Body of pancreas (tissue), 4 donors: Measurements from ENCODE around the gene TPO. TPM values are rescaled to one million over a fixed set of nuclear protein-coding genes. Genes with fewer than 3 reads are reported as not detected.

ENCODE experiments used
- ATAC-seq: fragments of 150-250 bp; one replicate; pipeline ENCODE4 v1.9.1; 2016
- DNase-seq, 4 donors: peaks; one replicate each; pipeline ENCODE4 v3.0.0-alpha.2; 2019
- H3K27ac ChIP-seq, 4 donors: fragments of 200-600 bp; sonication (generic); 1 replicate in 3 of 4; 2 replicates in 1 of 4; pipeline versions ENCODE4 v1.5.1 to v1.6.1; 2016 to 2019; ENCODE audit warnings: mild to moderate bottlenecking in 1 of 4, mixed read lengths in 1 of 4, moderate library complexity in 1 of 4
- H3K27me3 ChIP-seq, 2 donors: fragments of 200-600 bp; sonication (generic); one replicate each; pipeline ENCODE4 v1.6.0; 2016; ENCODE audit warnings: mild to moderate bottlenecking in 1 of 2
- H3K36me3 ChIP-seq, 2 donors: fragments of 200-600 bp; sonication (generic); replicated peaks in 1 of 2; 2 replicates each; pipeline ENCODE4 v1.5.1; 2016; ENCODE audit warnings: low read depth in 2 of 2; ENCODE audit not compliant: insufficient read depth in 1 of 2
- H3K4me1 ChIP-seq: fragments of 200-600 bp; sonication (generic); one replicate; pipeline ENCODE4 v1.6.0; 2016
- H3K4me3 ChIP-seq, 2 donors: fragments of 200-600 bp; sonication (generic); 1 replicate in 1 of 2; 2 replicates in 1 of 2; pipeline ENCODE4 v1.5.1; 2016 to 2019
- H3K9me3 ChIP-seq, 3 donors: fragments of 200-600 bp; sonication (generic); 1 replicate in 2 of 3; 2 replicates in 1 of 3; pipeline ENCODE4 v1.5.1; 2016
- POLR2A ChIP-seq, 3 donors: fragments of 450-650 bp; IDR thresholded peaks; one replicate each; pipeline ENCODE4 v1.6.1; 2016; ENCODE audit warnings: antibody characterized with exemption in 3 of 3, mild to moderate bottlenecking in 2 of 3
- WGBS, 2 donors: methylation state at CpG; one replicate each; pipeline ENCODE4 v1.1.5; 2017; 5-methylcytosine and 5-hydroxymethylcytosine counted together
- intact Hi-C: fragments of 100-400 bp; cut with DNase I; formaldehyde crosslinking; loops from one replicate; pipeline ENCODE4 v1.15.1; 2023
- total RNA-seq, 2 donors: library from RNA; depleted of rRNA; stranded (reverse); fragments of >200 nt; gene quantifications; one replicate each; pipeline ENCODE4 v1.1.0, GENCODE V29; 2016
- TF ChIP-seq, protein P1 (sequence below), 7 experiments: fragments of 450-650 bp in 4 of 7; fragments of 200-600 bp in 3 of 7; sonication (generic) in 3 of 7; IDR thresholded peaks; one replicate each; pipeline ENCODE4 v1.5.1; 2016 to 2019; ENCODE audit warnings: antibody characterized with exemption in 7 of 7

Gene TPO
- total RNA-seq, 2 donors from 2014 or later: 1.0 to 4.3 TPM

GRCh38 chr2:1481406-1482252 lies 68.4 kb downstream of the TPO start:
- H3K4me3 ChIP-seq: no peak overlapping the region
- DNase-seq: no peak
- no peak overlapping the region for H3K27ac ChIP-seq
- intact Hi-C loops: no loop called here
- H3K9me3 ChIP-seq: no peaks in the 10 kb centered on the region
- H3K27me3 ChIP-seq: no peaks in the 10 kb centered on the region
- H3K36me3 ChIP-seq: no peaks in the 10 kb centered on the region
- no peak for TF ChIP-seq POLR2A (IDR thresholded peaks at IDR 0.05)
- TF ChIP-seq, protein P1, sequence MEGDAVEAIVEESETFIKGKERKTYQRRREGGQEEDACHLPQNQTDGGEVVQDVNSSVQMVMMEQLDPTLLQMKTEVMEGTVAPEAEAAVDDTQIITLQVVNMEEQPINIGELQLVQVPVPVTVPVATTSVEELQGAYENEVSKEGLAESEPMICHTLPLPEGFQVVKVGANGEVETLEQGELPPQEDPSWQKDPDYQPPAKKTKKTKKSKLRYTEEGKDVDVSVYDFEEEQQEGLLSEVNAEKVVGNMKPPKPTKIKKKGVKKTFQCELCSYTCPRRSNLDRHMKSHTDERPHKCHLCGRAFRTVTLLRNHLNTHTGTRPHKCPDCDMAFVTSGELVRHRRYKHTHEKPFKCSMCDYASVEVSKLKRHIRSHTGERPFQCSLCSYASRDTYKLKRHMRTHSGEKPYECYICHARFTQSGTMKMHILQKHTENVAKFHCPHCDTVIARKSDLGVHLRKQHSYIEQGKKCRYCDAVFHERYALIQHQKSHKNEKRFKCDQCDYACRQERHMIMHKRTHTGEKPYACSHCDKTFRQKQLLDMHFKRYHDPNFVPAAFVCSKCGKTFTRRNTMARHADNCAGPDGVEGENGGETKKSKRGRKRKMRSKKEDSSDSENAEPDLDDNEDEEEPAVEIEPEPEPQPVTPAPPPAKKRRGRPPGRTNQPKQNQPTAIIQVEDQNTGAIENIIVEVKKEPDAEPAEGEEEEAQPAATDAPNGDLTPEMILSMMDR (IDR thresholded peaks at IDR 0.05): no peak
- no peak for ATAC-seq
- WGBS, 2 donors: 76 to 87% methylated on average over 17 to 20 of the region's 20 CpGs
- H3K4me1 ChIP-seq: no peaks in the 10 kb centered on the region

DNA sequence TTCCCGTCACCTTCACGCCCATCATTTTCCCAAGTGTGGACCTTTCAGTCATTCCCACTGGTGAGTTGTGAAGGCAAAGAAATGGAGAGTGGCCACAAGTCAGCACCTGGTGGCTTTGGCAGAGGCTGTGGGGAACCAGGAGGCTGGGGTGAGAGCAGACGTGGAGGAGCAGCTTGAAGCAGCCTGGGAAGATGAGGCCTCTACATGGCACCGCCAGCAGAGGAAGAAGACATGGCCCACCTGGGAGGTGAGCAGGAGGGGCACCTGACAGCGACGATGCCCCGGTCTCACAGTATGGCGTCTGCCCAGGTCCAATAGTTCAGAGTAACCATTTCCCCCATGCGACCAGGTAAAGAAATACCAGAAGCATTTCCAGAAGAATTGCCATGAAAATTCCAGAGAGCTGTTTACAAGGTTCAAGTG lies 69.0 kb downstream of the TPO start:
- H3K27me3 ChIP-seq: no peaks in the 10 kb centered on the region
- H3K4me1 ChIP-seq: no peaks in the 10 kb centered on the region
- intact Hi-C loops: no loop called here
- no peak for ATAC-seq
- H3K36me3 ChIP-seq: no peaks in the 10 kb centered on the region
- no peaks in the 10 kb centered on the region for H3K9me3 ChIP-seq
- WGBS, 2 donors: 86 to 87% methylated on average over 9 of the region's 9 CpGs
- H3K4me3 ChIP-seq: no peak overlapping the region
- no peak for TF ChIP-seq POLR2A (IDR thresholded peaks at IDR 0.05)
- TF ChIP-seq, protein P1 (IDR thresholded peaks at IDR 0.05): no peak
- no peak overlapping the region for H3K27ac ChIP-seq
- DNase-seq: no peak

- Histone ChIP-seq H3K27me3 (no peaks in the 10 kb centered on the region), H3K4me1 (no peaks in the 10 kb centered on the region), H3K27ac (no peak overlapping the region), H3K36me3 (no peaks in the 10 kb centered on the region), H3K9me3 (no peaks in the 10 kb centered on the region), H3K4me3 (no peak overlapping the region)
- DNase-seq (no peak), ATAC-seq (no peak)
- TF ChIP-seq POLR2A (IDR thresholded peaks at IDR 0.05): no peak
- TF ChIP-seq, protein P1 (IDR thresholded peaks at IDR 0.05): no peak
- intact Hi-C loops: no loop called here
- 82 to 94% methylated on average over 2 to 4 of the region's 4 CpGs for WGBS, 2 donors
These were observed 69.7 kb downstream of the TPO start for GRCh38 chr2:1482981-1483380.

DNA sequence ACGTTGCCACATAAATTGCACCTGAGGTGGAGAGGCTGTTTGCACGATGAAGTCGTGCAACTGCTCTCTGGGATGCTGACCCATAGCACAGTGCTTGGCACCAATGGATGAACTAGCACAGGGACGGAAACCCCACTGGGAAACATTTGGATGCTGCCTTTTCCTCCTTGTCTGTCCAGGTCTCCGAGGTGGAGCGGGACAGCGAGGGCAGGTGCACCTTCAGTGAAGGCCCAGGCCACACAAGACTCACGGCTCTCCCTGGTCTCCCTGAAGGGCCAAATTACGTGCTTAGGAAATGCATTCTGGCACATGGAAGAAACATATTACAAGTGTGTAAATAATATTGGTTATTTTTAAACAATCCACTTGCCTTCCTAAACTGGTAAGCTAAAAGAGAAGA lies 70.3 kb downstream of the TPO start:
- no peak overlapping the region for H3K27ac ChIP-seq
- H3K36me3 ChIP-seq: no peaks in the 10 kb centered on the region
- intact Hi-C loops: no loop called here
- DNase-seq (no peak), ATAC-seq (no peak)
- no peak overlapping the region for H3K4me3 ChIP-seq
- H3K4me1 ChIP-seq: no peaks in the 10 kb centered on the region
- no peaks in the 10 kb centered on the region for H3K9me3 ChIP-seq
- no peaks in the 10 kb centered on the region for H3K27me3 ChIP-seq
- TF ChIP-seq POLR2A (IDR thresholded peaks at IDR 0.05): no peak
- TF ChIP-seq, protein P1 (IDR thresholded peaks at IDR 0.05): no peak
- WGBS, 2 donors: 82 to 84% methylated on average over 9 of the region's 9 CpGs
